SK-N-MC (cell line): ENCODE results near the gene THOC2.

Source experiments
- EZH2 ChIP-seq: fragments of 200-600 bp; sonication (generic); IDR thresholded peaks from one replicate; pipeline ENCODE4 v1.6.1; 2017; ENCODE audit warnings: antibody characterized with exemption
- POLR2AphosphoS5 ChIP-seq: IDR thresholded peaks from 2 replicates; pipeline ENCODE4 v1.6.1; 2012; ENCODE audit warnings: mild to moderate bottlenecking, low read depth, low read length, borderline replicate concordance

GRCh38 chrX:123720486-123720885 is 12.4 kb downstream of the THOC2 start:
- TF ChIP-seq POLR2AphosphoS5, result no peak
- no peak for TF ChIP-seq EZH2
